Measurements from ENCODE around the gene CCDC30.
A peak's percentile ranks its signal among the peaks of the same experiment; 100 is the strongest.

Gene CCDC30

GRCh38 chr1:42669936-42670335 is 206.8 kb downstream of the CCDC30 start:
- H3K4me3 ChIP-seq (ENCODE audit: low read length), result no peak overlapping the region
- TF ChIP-seq CTCF (conservative IDR thresholded peaks at IDR 0.05; ENCODE audit: low read length), result no peak
- no peak for DNase-seq (ENCODE audit: low read depth)

DNA sequence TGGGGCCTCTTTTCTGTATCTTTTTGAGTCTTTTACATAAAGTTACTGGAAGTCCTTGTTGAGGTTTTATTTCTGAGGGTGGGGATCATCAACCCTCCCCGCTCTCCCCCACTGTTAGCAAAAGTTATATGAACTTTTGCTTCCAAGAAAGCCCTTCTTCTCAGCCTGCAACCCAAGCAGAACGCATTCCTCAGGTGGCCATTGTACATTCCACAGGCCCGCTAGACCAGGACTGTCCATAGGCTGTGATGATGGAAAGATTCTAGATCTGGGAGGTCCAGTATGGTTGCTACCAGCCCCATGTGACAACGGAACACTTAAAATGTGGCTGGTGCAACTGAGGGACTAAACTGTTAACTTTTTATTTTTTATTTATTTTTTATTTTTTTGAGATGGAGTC is 207.3 kb downstream of the CCDC30 start:
- no peak overlapping the region for H3K4me3 ChIP-seq (ENCODE audit: low read length)
- no peak for DNase-seq (ENCODE audit: low read depth)
- no peak for TF ChIP-seq CTCF (conservative IDR thresholded peaks at IDR 0.05; ENCODE audit: low read length)

DNA sequence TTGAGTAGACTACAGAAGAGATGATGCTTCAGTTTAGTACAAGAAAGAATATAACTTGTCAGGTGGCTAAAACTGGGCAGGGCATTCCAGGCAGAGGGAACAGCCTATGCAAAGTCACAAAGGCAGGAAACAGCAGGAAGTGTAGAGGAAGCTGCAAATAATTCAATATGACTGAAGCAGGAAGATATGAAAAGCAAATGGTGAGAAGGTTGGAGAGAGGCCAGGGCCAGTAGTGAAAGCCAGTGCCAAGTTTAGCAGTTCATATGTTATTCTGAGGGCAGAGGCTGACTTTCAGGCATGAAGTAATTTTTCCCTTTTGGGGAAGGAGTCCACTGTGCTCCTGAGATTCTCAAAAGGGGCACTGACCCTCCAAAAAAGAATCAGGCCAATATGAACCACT is 211.1 kb downstream of the CCDC30 start:
- no peak for TF ChIP-seq CTCF (conservative IDR thresholded peaks at IDR 0.05; ENCODE audit: low read length)
- DNase-seq (ENCODE audit: low read depth), result no peak
- no peak overlapping the region for H3K4me3 ChIP-seq (ENCODE audit: low read length)

- no peak overlapping the region for H3K4me3 ChIP-seq (ENCODE audit: low read length)
- no peak for DNase-seq (ENCODE audit: low read depth)
- no peak for TF ChIP-seq CTCF (conservative IDR thresholded peaks at IDR 0.05; ENCODE audit: low read length)
Measured at GRCh38 chr1:42674682-42675081, 211.6 kb downstream of the CCDC30 start.

- no peak overlapping the region for H3K4me3 ChIP-seq (ENCODE audit: low read length)
- no peak for DNase-seq (ENCODE audit: low read depth)
- no peak for TF ChIP-seq CTCF (conservative IDR thresholded peaks at IDR 0.05; ENCODE audit: low read length)
Measured at GRCh38 chr1:42675467-42675866, 212.4 kb downstream of the CCDC30 start.

DNA sequence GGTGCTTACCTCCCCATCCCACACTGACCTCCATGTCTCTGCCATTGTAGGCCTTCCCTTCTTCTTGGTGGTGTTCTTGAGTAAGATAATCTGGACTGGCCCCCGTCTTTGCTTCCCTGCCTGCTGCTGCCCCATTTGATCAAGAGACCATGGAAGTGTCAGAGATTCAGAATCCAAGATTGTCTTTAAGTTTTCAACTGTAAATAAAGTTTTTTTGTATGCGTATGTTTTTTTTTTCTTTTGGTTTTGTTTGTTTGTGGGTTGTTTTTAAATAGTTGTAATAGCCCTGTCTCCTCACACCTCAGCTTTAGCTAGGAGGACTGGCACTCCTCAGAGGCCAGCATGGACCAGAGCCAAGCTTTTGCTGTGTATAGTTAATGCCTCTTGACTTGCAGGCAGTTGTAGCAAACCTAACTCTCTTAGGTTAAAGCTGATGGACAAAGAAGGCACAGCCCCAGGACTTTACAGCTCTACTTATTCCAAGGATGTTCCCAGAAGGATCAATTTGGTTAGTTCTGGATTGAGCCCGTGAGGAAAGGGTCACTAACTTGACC is 213.5 kb downstream of the CCDC30 start:
- DNase-seq (ENCODE audit: low read depth), result no peak
- TF ChIP-seq CTCF (conservative IDR thresholded peaks at IDR 0.05; ENCODE audit: low read length), result no peak
- no peak overlapping the region for H3K4me3 ChIP-seq (ENCODE audit: low read length)

GRCh38 chr1:42679364-42679983 is 216.4 kb downstream of the CCDC30 start:
- H3K4me3 ChIP-seq (ENCODE audit: low read length), result no peak overlapping the region; the same call in 1 of the 2 replicates
- DNase-seq (ENCODE audit: low read depth), result peak; percentile 88
- TF ChIP-seq CTCF (conservative IDR thresholded peaks at IDR 0.05; ENCODE audit: low read length), result no peak

All from AG10803 (cell line).